Duodenal mucosa (tissue), 2 donors: ENCODE measurements around the gene CAPN7.

Source experiments
- H3K27ac ChIP-seq: one replicate; pipeline ENCODE4 v1.7.0; 2013; ENCODE audit warnings: low read depth, low read length
- H3K27me3 ChIP-seq, 2 donors: one replicate each; pipeline ENCODE4 v1.7.0; 2013; ENCODE audit warnings: low read length in 2 of 2, control low read depth in 1 of 2; ENCODE audit not compliant: insufficient read depth in 2 of 2, control insufficient read depth in 1 of 2
- H3K36me3 ChIP-seq, 2 donors: one replicate each; pipeline ENCODE4 v1.7.0; 2013; ENCODE audit warnings: low read length in 2 of 2, control low read depth in 1 of 2; ENCODE audit not compliant: insufficient read depth in 2 of 2, control insufficient read depth in 1 of 2
- H3K4me1 ChIP-seq, 2 donors: one replicate each; pipeline ENCODE4 v1.7.0; 2013; ENCODE audit warnings: low read length in 2 of 2, control low read depth in 1 of 2; ENCODE audit not compliant: insufficient read depth in 2 of 2, control insufficient read depth in 1 of 2
- H3K4me3 ChIP-seq, 2 donors: one replicate each; pipeline ENCODE4 v1.7.0; 2013; ENCODE audit warnings: low read length in 2 of 2, low read depth in 1 of 2
- H3K9ac ChIP-seq, 2 donors: one replicate each; pipeline ENCODE4 v1.7.0; 2013; ENCODE audit warnings: low read length in 2 of 2, low read depth in 1 of 2
- H3K9me3 ChIP-seq, 2 donors: one replicate each; pipeline ENCODE4 v1.7.0; 2013; ENCODE audit warnings: low read length in 2 of 2, control low read depth in 1 of 2; ENCODE audit not compliant: control insufficient read depth in 1 of 2

The CAPN7 gene

GRCh38 chr3:15281817-15282216 is 75.8 kb downstream of the CAPN7 start:
- no peaks in the 10 kb centered on the region for H3K4me1 ChIP-seq
- no peaks in the 10 kb centered on the region for H3K9me3 ChIP-seq
- no peak overlapping the region for H3K9ac ChIP-seq
- H3K4me3 ChIP-seq = no peak overlapping the region
- no peaks in the 10 kb centered on the region for H3K27me3 ChIP-seq
- H3K36me3 ChIP-seq = no peaks in the 10 kb centered on the region
- no peak overlapping the region for H3K27ac ChIP-seq

GRCh38 chr3:15283702-15284101 is 77.7 kb downstream of the CAPN7 start:
- Histone ChIP-seq H3K36me3 (no peaks in the 10 kb centered on the region), H3K9me3 (no peaks in the 10 kb centered on the region), H3K27ac (no peak overlapping the region), H3K27me3 (no peaks in the 10 kb centered on the region), H3K4me1 (peaks cover 0 to 6% of the 10 kb centered on the region in 2 donors), H3K4me3 (no peak overlapping the region), H3K9ac (no peak overlapping the region)

- Histone ChIP-seq H3K36me3 (no peaks in the 10 kb centered on the region), H3K27me3 (no peaks in the 10 kb centered on the region), H3K4me1 (peaks cover 0 to 6% of the 10 kb centered on the region in 2 donors), H3K9me3 (no peaks in the 10 kb centered on the region), H3K4me3 (no peak overlapping the region), H3K9ac (no peak overlapping the region), H3K27ac (no peak overlapping the region)
These were observed 78.3 kb downstream of the CAPN7 start for GRCh38 chr3:15284121-15284889.

- Histone ChIP-seq H3K9me3 (no peaks in the 10 kb centered on the region), H3K9ac (no peak overlapping the region), H3K4me1 (peaks cover 5 to 6% of the 10 kb centered on the region in 2 donors), H3K27ac (no peak overlapping the region), H3K36me3 (no peaks in the 10 kb centered on the region), H3K4me3 (no peak overlapping the region), H3K27me3 (no peaks in the 10 kb centered on the region)
These were observed 80.0 kb downstream of the CAPN7 start for GRCh38 chr3:15286022-15286421.

DNA sequence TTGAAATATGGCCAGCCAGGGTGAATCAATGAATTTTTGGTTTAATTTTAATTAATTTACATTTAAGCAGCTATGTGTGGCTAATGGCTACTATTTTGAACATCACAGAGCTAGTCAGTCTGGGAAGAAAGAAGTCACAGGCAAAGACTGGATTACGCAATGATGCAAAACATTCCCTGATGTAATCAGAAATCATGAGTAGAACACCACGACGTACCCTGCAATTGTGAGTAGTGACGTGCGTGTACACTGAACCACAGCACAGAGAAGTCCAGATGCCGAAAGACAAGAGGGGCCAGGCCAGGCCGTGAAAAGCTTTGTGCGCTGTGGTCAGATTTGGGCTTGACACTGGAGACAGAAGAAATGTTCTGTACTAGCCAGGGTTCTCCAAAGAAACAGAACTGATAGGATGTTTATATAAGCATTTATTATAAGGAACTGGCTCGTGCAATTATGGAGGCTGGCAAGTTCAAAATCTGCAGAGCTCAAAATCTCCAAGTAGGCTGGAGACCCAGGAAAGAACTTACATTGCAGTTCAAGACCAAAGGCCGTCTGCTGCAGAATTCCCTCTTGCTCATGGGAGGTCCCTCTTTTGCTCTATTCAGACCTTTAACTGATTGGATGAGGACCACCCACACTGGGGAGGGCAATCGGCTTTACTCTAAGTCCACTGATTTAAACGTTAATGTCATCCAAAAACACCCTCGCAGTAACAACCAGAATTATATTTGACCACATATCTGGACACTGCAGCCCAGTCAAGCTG is 81.7 kb downstream of the CAPN7 start:
- Histone ChIP-seq H3K4me1 (peaks cover 13 to 15% of the 10 kb centered on the region in 2 donors), H3K27ac (no peak overlapping the region), H3K9ac (no peak overlapping the region), H3K9me3 (no peaks in the 10 kb centered on the region), H3K4me3 (no peak overlapping the region), H3K27me3 (no peaks in the 10 kb centered on the region), H3K36me3 (no peaks in the 10 kb centered on the region)

DNA sequence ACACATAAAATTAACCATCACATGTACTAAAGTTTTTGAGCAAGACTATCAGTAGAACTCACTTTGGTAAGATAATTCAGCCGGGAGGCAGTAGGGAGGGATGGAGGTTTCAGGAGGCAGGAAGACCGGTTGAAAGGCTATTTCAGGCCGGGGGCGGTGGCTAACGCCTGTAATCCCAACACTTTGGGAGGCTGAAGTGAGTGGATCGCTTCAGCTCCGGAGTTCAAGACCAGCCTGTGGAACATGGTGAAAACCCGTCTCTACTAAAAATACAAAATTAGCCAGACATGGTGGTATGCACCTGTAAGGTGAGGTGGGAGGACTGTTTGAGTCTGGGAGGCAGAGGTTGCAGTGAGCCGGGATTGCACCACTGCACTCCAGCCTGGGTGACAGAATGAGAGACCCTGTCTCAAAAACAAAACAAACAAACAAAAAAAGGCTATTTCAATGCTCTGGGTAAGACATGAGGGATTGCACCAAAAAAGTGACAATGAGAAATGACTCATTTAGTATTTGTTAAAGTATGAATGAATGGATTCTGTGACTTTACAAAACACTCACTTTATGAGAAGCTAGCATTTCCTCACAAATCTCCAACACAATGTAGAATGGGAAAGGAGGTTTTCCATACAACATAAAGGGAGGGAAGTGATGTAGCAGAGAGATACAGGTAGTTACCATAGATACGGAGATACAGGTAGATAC is 82.4 kb downstream of the CAPN7 start:
- no peaks in the 10 kb centered on the region for H3K9me3 ChIP-seq
- no peak overlapping the region for H3K27ac ChIP-seq
- peaks cover 19 to 22% of the 10 kb centered on the region in 2 donors for H3K4me1 ChIP-seq
- no peaks in the 10 kb centered on the region for H3K36me3 ChIP-seq
- H3K4me3 ChIP-seq = no peak overlapping the region
- H3K9ac ChIP-seq = no peak overlapping the region
- H3K27me3 ChIP-seq = no peaks in the 10 kb centered on the region

GRCh38 chr3:15289661-15290060 is 83.6 kb downstream of the CAPN7 start:
- Histone ChIP-seq H3K4me3 (no peak overlapping the region), H3K9ac (no peak overlapping the region), H3K36me3 (no peaks in the 10 kb centered on the region), H3K27me3 (no peaks in the 10 kb centered on the region), H3K27ac (no peak overlapping the region), H3K4me1 (peaks cover 21 to 22% of the 10 kb centered on the region in 2 donors), H3K9me3 (no peaks in the 10 kb centered on the region)

DNA sequence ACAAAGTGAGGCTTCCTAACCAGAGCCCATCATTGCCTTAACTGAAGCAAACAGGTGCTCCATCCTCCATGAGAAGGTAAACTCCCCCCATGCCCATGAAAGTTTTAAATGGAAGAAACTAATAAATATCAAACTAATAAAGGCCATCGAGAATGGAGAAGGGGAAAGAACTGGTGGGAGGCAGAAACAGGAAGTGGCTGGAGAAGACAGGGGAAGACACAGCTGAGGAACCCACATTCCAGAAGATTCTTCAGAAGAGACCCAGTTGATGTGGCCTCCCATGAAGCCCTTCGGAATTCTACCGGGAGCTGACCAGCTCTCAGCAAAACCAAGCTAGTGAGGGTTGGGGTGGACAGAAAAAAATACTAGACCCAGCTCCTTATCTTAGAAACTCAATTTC is 84.7 kb downstream of the CAPN7 start:
- peaks cover 22 to 27% of the 10 kb centered on the region in 2 donors for H3K4me1 ChIP-seq
- H3K4me3 ChIP-seq = no peak overlapping the region
- H3K27ac ChIP-seq = no peak overlapping the region
- H3K36me3 ChIP-seq = no peaks in the 10 kb centered on the region
- H3K9ac ChIP-seq = no peak overlapping the region
- no peaks in the 10 kb centered on the region for H3K27me3 ChIP-seq
- no peaks in the 10 kb centered on the region for H3K9me3 ChIP-seq

GRCh38 chr3:15291589-15292541 is 85.8 kb downstream of the CAPN7 start:
- no peaks in the 10 kb centered on the region for H3K9me3 ChIP-seq
- peak overlapping the region; percentile 4 for H3K27ac ChIP-seq
- H3K4me1 ChIP-seq = peaks cover 22 to 34% of the 10 kb centered on the region in 2 donors
- no peaks in the 10 kb centered on the region for H3K36me3 ChIP-seq
- no peaks in the 10 kb centered on the region for H3K27me3 ChIP-seq
- H3K4me3 ChIP-seq = peak overlapping the region in 1 of 2 donors; percentile 17
- H3K9ac ChIP-seq = no peak overlapping the region
